GM19328 (cell line): Measurements from ENCODE around the gene UGP2.

ENCODE experiments used
- ATAC-seq: cut with Tn5 transposase; IDR thresholded peaks from one replicate; pipeline ENCODE4 v1.9.1; 2021; ENCODE audit warnings: mild to moderate bottlenecking, moderate library complexity; ENCODE audit not compliant: unreplicated experiment

UGP2 gene

GRCh38 chr2:63862806-63863205 is 21.1 kb downstream of the UGP2 start:
- no peak for ATAC-seq

- ATAC-seq: no peak
Observed at GRCh38 chr2:63863707-63864106, 22.0 kb downstream of the UGP2 start.

- no peak for ATAC-seq
Observed at GRCh38 chr2:63865159-63865799, 23.6 kb downstream of the UGP2 start.

GRCh38 chr2:63866009-63866709 is 24.5 kb downstream of the UGP2 start:
- ATAC-seq: no peak

DNA sequence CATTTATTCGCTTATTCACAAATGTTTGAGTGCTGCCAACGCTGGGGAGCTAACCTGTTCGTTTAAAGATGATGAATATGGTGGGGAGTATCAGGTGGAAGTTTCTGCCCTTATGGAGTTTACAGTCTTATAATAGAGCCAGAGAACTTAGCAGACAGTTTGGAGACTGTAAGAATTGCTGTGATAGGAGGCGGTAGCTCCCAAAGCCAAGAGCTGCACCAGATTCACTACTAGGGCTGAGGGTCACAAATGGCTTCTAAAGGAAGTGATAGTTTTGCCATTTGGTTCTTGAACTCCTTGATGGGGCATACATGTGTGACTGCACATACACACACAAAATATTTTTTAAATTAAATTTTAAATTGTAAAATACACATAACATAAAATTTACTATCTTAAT is 29.0 kb downstream of the UGP2 start:
- ATAC-seq: no peak

DNA sequence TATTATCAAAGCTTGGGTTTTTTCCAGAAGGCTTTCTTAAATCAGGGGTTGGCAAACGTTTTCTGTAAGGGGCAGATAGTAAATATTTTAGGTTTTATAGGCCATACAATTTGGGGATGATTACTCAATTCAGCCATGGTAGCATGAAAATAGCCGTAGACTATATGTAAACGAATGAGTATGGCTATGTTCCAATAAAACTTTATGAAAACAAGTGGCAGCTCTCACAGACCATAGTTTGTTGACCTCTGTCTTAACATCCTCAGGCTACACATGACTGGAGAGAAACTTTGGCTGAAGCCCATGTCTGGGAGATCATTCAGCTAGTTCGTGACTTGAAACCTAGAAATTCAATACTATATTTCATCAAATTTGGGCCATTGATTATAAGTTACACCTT is 30.2 kb downstream of the UGP2 start:
- ATAC-seq: no peak

- no peak for ATAC-seq
Observed at GRCh38 chr2:63872571-63873328, 31.1 kb downstream of the UGP2 start.

GRCh38 chr2:63874204-63875130 is 32.8 kb downstream of the UGP2 start:
- no peak for ATAC-seq

- ATAC-seq: no peak
Observed at GRCh38 chr2:63875131-63875527, 33.4 kb downstream of the UGP2 start.

- no peak for ATAC-seq
Observed at GRCh38 chr2:63875559-63876245, 34.0 kb downstream of the UGP2 start.

GRCh38 chr2:63876311-63876710 is 34.6 kb downstream of the UGP2 start:
- no peak for ATAC-seq

- ATAC-seq: no peak
Observed at GRCh38 chr2:63878486-63878885, 36.8 kb downstream of the UGP2 start.

GRCh38 chr2:63879876-63880433 is 38.3 kb downstream of the UGP2 start:
- no peak for ATAC-seq

GRCh38 chr2:63880625-63881024 is 38.9 kb downstream of the UGP2 start:
- no peak for ATAC-seq

DNA sequence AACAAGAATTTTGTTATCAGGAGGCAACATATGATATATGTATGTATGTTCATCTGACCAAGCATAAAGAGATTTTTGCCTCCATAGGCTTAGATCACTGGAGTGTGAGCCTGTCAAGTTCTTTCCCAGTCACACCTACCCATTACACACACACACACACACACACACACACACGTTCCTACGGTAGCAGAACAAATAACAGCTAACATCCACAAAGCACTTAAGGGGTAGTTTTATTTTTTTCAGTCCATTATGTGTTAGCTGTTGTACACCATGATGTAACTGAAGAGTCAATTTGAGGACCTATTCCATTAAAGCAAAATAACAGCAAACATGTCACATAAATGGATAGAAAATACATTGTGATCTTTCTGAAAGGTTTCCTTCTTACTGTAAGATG is 39.5 kb downstream of the UGP2 start:
- ATAC-seq: no peak

GRCh38 chr2:63882395-63883105 is 40.9 kb downstream of the UGP2 start:
- no peak for ATAC-seq

- ATAC-seq: no peak
Observed at GRCh38 chr2:63886445-63886844, 44.7 kb downstream of the UGP2 start.

GRCh38 chr2:63888053-63888452 is 46.4 kb downstream of the UGP2 start:
- ATAC-seq: no peak
